ENCODE data around the gene EIF4E3. TPM values are rescaled to one million over a fixed set of nuclear protein-coding genes. Genes with fewer than 3 reads are reported as not detected.

The EIF4E3 gene
- polyA plus RNA-seq, 1 of the 3 experiments (the other 2 are of a cell fraction): 0.67 TPM

DNA sequence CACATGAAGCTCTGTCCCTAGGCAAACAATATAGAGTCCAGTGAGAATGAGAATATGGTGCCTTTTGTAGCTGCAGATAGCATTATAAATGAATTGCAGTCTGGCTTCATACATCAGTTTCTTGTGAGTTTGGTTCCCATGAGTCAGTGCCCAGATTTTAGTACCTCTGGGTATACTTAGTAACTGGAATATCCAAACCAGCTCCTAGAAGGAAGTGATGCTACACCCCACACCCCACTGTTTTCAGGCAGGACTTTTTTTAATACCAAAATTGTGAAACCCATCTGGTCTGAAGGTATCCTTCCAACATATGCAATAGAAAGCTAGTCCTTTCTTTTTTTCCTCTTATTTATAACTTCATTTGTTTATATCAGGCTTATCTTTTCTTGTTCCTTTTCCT lies 99.5 kb downstream of the EIF4E3 start:
- Histone ChIP-seq H4K20me1 (ENCODE audit: insufficient read depth) (no peaks in the 10 kb centered on the region), H3K27ac (ENCODE audit: low read depth in 2 of 2, low read length in 1 of 2) (no peak overlapping the region), H3K4me3 (ENCODE audit: low read depth in 2 of 2, low read length in 1 of 2) (no peak overlapping the region), H3K36me3 (replicated peaks in 1 of 2; ENCODE audit: control insufficient read depth in 1 of 2, insufficient read depth in 2 of 2, low read length in 1 of 2) (no peaks in the 10 kb centered on the region), H3K9me2 (no peaks in the 10 kb centered on the region), H3F3A (replicated peaks; ENCODE audit: insufficient read depth) (no peaks in the 10 kb centered on the region), H3K4me2 (no peak overlapping the region), H3K79me2 (ENCODE audit: insufficient read depth) (no peaks in the 10 kb centered on the region), H3K9me3 (no peaks in the 10 kb centered on the region), H2AFZ (ENCODE audit: low read depth) (no peak overlapping the region), H3K9ac (no peak overlapping the region), H3K27me3 (ENCODE audit: insufficient read depth) (no peaks in the 10 kb centered on the region), H3K4me1 (ENCODE audit: control insufficient read depth in 1 of 2, insufficient read depth in 2 of 2, low read depth in 1 of 2, low read length in 1 of 2) (peaks cover 0 to 3% of the 10 kb centered on the region in 2 experiments; a peak in 1 of 4 replicates)
- ChIA-PET CTCF (interaction anchor here (0.9 kb wide), 1 partner anchor 56 kb away, joined by 4 read pairs; no protein-coding TSS in a partner anchor), POLR2A (no interaction called here)
- no peak for DNase-seq
- TF ChIP-seq TAF1 (IDR thresholded peaks at IDR 0.05; ENCODE audit: borderline replicate concordance, low read depth, low read length) (no peak), TEAD4 (IDR thresholded peaks at IDR 0.05; ENCODE audit: borderline replicate concordance, insufficient read depth) (no peak), YY1 (IDR thresholded peaks at IDR 0.05; ENCODE audit: low read depth) (no peak), ELF1 (IDR thresholded peaks at IDR 0.05) (no peak), MXI1 (IDR thresholded peaks at IDR 0.05; ENCODE audit: low read depth, low read length) (no peak), SIN3A (IDR thresholded peaks at IDR 0.05; ENCODE audit: borderline replicate concordance, low read depth, low read length) (no peak), GABPA (IDR thresholded peaks at IDR 0.05; ENCODE audit: low read depth) (no peak)
- TF ChIP-seq, protein P1, sequence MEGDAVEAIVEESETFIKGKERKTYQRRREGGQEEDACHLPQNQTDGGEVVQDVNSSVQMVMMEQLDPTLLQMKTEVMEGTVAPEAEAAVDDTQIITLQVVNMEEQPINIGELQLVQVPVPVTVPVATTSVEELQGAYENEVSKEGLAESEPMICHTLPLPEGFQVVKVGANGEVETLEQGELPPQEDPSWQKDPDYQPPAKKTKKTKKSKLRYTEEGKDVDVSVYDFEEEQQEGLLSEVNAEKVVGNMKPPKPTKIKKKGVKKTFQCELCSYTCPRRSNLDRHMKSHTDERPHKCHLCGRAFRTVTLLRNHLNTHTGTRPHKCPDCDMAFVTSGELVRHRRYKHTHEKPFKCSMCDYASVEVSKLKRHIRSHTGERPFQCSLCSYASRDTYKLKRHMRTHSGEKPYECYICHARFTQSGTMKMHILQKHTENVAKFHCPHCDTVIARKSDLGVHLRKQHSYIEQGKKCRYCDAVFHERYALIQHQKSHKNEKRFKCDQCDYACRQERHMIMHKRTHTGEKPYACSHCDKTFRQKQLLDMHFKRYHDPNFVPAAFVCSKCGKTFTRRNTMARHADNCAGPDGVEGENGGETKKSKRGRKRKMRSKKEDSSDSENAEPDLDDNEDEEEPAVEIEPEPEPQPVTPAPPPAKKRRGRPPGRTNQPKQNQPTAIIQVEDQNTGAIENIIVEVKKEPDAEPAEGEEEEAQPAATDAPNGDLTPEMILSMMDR (IDR thresholded peaks at IDR 0.05): no peak

Other genes with a start within 250 kb of the EIF4E3 start
- 8.8 and 10.5 TPM in 2 replicates for gene FOXP1, start 141.7 kb downstream of the EIF4E3 start, polyA plus RNA-seq (2012; rRNA removed)
- 0.05 and 0.16 TPM in 2 replicates for gene GPR27, start 28.5 kb upstream of the EIF4E3 start, polyA plus RNA-seq (2012; rRNA removed)
- not detected in 2 replicates for gene PROK2, start 59.7 kb upstream of the EIF4E3 start, polyA plus RNA-seq (2012; rRNA removed)

Measured in SK-N-SH (cell line).